ENCODE data around the gene SORCS2. TPM values are rescaled to one million over a fixed set of nuclear protein-coding genes. Genes with fewer than 3 reads are reported as not detected.

SORCS2 gene
- total and polyA plus RNA-seq, 12 donors, result 0.25 to 5.4 (median 2.2) TPM

GRCh38 chr4:7339751-7340552, 147.6 kb downstream of the SORCS2 start:
- intact Hi-C loops (cut with DNase I), result loop anchor here in 1 of 10 donors (10.0 kb wide), 1 partner anchor 375 kb away; no protein-coding TSS in a partner anchor
- Histone ChIP-seq H3K36me3 (no peaks in the 10 kb centered on the region), H3K4me1 (peaks cover 0 to 7% (median 0%) of the 10 kb centered on the region in 9 donors), H3K4me3 (no peak overlapping the region), H3K27me3 (no peaks in the 10 kb centered on the region), H3K9me3 (peaks cover 0 to 9% (median 0%) of the 10 kb centered on the region in 11 donors), H3K27ac (no peak overlapping the region)
- 91 to 96% methylated on average over 15 of the region's 15 CpGs for WGBS, 2 donors
- ATAC-seq (no peak), DNase-seq (no peak)
- TF ChIP-seq, protein P1, sequence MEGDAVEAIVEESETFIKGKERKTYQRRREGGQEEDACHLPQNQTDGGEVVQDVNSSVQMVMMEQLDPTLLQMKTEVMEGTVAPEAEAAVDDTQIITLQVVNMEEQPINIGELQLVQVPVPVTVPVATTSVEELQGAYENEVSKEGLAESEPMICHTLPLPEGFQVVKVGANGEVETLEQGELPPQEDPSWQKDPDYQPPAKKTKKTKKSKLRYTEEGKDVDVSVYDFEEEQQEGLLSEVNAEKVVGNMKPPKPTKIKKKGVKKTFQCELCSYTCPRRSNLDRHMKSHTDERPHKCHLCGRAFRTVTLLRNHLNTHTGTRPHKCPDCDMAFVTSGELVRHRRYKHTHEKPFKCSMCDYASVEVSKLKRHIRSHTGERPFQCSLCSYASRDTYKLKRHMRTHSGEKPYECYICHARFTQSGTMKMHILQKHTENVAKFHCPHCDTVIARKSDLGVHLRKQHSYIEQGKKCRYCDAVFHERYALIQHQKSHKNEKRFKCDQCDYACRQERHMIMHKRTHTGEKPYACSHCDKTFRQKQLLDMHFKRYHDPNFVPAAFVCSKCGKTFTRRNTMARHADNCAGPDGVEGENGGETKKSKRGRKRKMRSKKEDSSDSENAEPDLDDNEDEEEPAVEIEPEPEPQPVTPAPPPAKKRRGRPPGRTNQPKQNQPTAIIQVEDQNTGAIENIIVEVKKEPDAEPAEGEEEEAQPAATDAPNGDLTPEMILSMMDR (IDR thresholded peaks at IDR 0.05), result no peak

DNA sequence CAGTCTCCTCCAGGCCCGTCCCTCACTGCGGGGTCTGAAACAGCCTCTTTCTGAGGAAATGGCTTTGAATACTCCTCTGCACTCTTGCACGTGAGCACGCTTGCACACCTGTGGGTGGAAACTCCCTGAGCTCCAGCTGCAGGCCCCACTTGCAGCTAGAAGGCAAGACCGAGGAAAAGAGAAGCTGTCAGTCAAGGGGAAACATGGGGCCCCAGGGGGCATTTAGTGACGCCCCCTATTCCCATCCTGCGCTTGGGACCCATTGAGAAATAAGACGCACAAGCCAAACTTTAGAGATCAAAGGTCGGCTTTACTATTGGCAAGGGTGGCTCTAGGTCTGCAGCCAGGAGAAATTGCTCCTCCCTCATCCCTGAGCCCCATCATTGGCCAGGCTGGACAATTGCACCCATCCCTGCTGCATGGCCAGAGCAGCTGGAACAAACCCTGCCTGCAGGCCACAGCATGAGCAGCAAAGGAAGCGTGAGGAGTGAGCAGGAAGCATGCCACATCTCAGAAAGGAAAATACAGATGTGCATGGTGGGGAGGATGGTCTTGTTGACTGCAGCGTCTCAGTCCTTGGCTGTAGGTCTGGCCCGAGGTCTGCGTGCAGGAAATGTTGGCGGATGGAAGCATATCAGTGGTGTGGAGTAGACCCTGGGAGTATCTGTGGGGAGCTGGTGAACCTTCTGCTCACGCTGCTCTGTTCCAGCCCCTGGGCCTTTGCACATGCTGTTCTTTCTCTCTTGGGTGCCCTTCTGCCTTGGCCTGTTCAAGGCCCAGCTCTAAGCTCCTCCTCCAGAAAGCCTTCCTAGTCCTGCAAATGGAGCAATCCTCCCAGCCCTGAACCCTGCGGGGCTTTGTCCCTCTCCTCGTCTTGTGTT, 148.5 kb downstream of the SORCS2 start:
- DNase-seq (no peak), ATAC-seq (no peak)
- H3K36me3 ChIP-seq, result no peaks in the 10 kb centered on the region
- 90% methylated on average over 17 of the region's 17 CpGs for WGBS, 2 donors
- peaks cover 0 to 16% (median 0%) of the 10 kb centered on the region in 11 donors for H3K9me3 ChIP-seq
- no peaks in the 10 kb centered on the region for H3K4me1 ChIP-seq
- no peaks in the 10 kb centered on the region for H3K27me3 ChIP-seq
- H3K27ac ChIP-seq, result no peak overlapping the region
- TF ChIP-seq, protein P1 (IDR thresholded peaks at IDR 0.05), result no peak
- intact Hi-C loops (cut with DNase I), result no loop called here
- no peak overlapping the region for H3K4me3 ChIP-seq

- Histone ChIP-seq H3K27ac (no peak overlapping the region), H3K4me1 (no peaks in the 10 kb centered on the region), H3K9me3 (peaks cover 0 to 25% (median 8%) of the 10 kb centered on the region in 11 donors), H3K4me3 (no peak overlapping the region), H3K27me3 (no peaks in the 10 kb centered on the region), H3K36me3 (no peaks in the 10 kb centered on the region)
- TF ChIP-seq, protein P1 (IDR thresholded peaks at IDR 0.05), result no peak
- WGBS, 2 donors, result 86 to 94% methylated on average over 6 of the region's 6 CpGs
- intact Hi-C loops (cut with DNase I), result no loop called here
- DNase-seq (no peak), ATAC-seq (no peak)
Measured at GRCh38 chr4:7341491-7342222, 149.3 kb downstream of the SORCS2 start.
